HG02885 (cell line): ENCODE results near the gene COL18A1.

Experiments
- ATAC-seq: cut with Tn5 transposase; IDR thresholded peaks from one replicate; pipeline ENCODE4 v1.9.1; 2021; ENCODE audit warnings: mild to moderate bottlenecking; ENCODE audit not compliant: unreplicated experiment, poor library complexity

COL18A1 gene

GRCh38 chr21:45485686-45486442 lies 80.9 kb downstream of the COL18A1 start:
- ATAC-seq = no peak

- no peak for ATAC-seq
Observed at GRCh38 chr21:45486443-45487160, 81.6 kb downstream of the COL18A1 start.

- no peak for ATAC-seq
Observed at GRCh38 chr21:45487161-45487806, 82.3 kb downstream of the COL18A1 start.

GRCh38 chr21:45487891-45488600 lies 83.1 kb downstream of the COL18A1 start:
- ATAC-seq = no peak

GRCh38 chr21:45488931-45489721 lies 84.2 kb downstream of the COL18A1 start:
- no peak for ATAC-seq

- ATAC-seq = no peak
Observed at GRCh38 chr21:45489722-45489982, 84.7 kb downstream of the COL18A1 start.

- ATAC-seq = no peak
Observed at GRCh38 chr21:45490049-45490731, 85.2 kb downstream of the COL18A1 start.

GRCh38 chr21:45491056-45491455 lies 86.1 kb downstream of the COL18A1 start:
- ATAC-seq = no peak

- no peak for ATAC-seq
Observed at GRCh38 chr21:45491623-45492022, 86.7 kb downstream of the COL18A1 start.

- ATAC-seq = no peak
Observed at GRCh38 chr21:45492765-45493164, 87.8 kb downstream of the COL18A1 start.

GRCh38 chr21:45493401-45494001 lies 88.5 kb downstream of the COL18A1 start:
- no peak for ATAC-seq

- ATAC-seq = no peak
Observed at GRCh38 chr21:45494135-45494850, 89.3 kb downstream of the COL18A1 start.

- ATAC-seq = no peak
Observed at GRCh38 chr21:45494851-45495680, 90.1 kb downstream of the COL18A1 start.

- no peak for ATAC-seq
Observed at GRCh38 chr21:45496151-45496967, 91.4 kb downstream of the COL18A1 start.

GRCh38 chr21:45496968-45497845 lies 92.2 kb downstream of the COL18A1 start:
- ATAC-seq = no peak
